ENCODE results near the gene TMEM121B. TPM values are rescaled to one million over a fixed set of nuclear protein-coding genes. Genes with fewer than 3 reads are reported as not detected.

Gene TMEM121B
- total and polyA plus RNA-seq, 2 of the 13 experiments (the other 11 are each of a cell fraction or from before 2014, with no cell fraction given), result not detected

GRCh38 chr22:17132112-17132511 is 11.0 kb upstream of the TMEM121B start (continued):
- TF ChIP-seq HBP1 (CRISPR knock-in tag; IDR thresholded peaks at IDR 0.05; ENCODE audit: low read depth), result no peak

- in situ Hi-C loops (cut with HindIII; ENCODE audit: extremely low pct_ligation_motif_present, low pct_unique_long_range_greater_than_20kb) (no loop called here), intact Hi-C loops (cut with micrococcal nuclease; ENCODE audit: unreplicated experiment) (no loop called here)
- no peak overlapping the region for H3K27ac ChIP-seq (ENCODE audit: extremely low read length, insufficient read depth, low read length)
- no peaks in the 10 kb centered on the region for H4K20me1 ChIP-seq (ENCODE audit: insufficient read depth, low read length)
- ATAC-seq, result no peak
- no peak overlapping the region for H3K4me3 ChIP-seq (replicated peaks in 1 of 3; ENCODE audit: insufficient read depth in 1 of 3, low read depth in 2 of 3, low read length in 3 of 3)
- no peak for TF ChIP-seq ZNF816 (CRISPR knock-in tag; IDR thresholded peaks at IDR 0.05; ENCODE audit: borderline replicate concordance)
- no peak for TF ChIP-seq NR3C1 (CRISPR knock-in tag; IDR thresholded peaks at IDR 0.05)
- no peak for TF ChIP-seq UBTF (CRISPR knock-in tag; IDR thresholded peaks at IDR 0.05)
- no peak for TF ChIP-seq ZMAT5 (CRISPR knock-in tag; IDR thresholded peaks at IDR 0.05; ENCODE audit: borderline replicate concordance, low read depth)
- CTCF ChIA-PET (ENCODE audit: low intra/inter-chr PET ratio, low total read pairs), result no interaction called here
- H2AFZ ChIP-seq (ENCODE audit: low read length), result no peak overlapping the region
- DNase-seq (ENCODE audit: low spot score), result no peak
- H3K4me2 ChIP-seq (ENCODE audit: low read depth, low read length), result no peak overlapping the region
- POLR2A ChIA-PET, result no interaction called here
- H3K36me3 ChIP-seq (replicated peaks in 1 of 2; ENCODE audit: control insufficient read depth in 1 of 2, insufficient read depth in 2 of 2, low read length in 2 of 2), result no peaks in the 10 kb centered on the region
- WGBS (ENCODE audit: low lambda C conversion rate), result 43% methylated on average over 5 of the region's 5 CpGs
- BruUV-seq (replicated peaks), result no TSS peak
- no peaks in the 10 kb centered on the region for H3K79me2 ChIP-seq (ENCODE audit: insufficient read depth, low read length)
- H3K9ac ChIP-seq (ENCODE audit: insufficient read depth, low read depth, low read length), result no peak overlapping the region
- no peaks in the 10 kb centered on the region for H3K4me1 ChIP-seq (ENCODE audit: insufficient read depth, low read length)
- FAIRE-seq, result no peak
- H3K27me3 ChIP-seq (ENCODE audit: control insufficient read depth in 1 of 2, insufficient read depth in 2 of 2, low read length in 2 of 2), result peaks cover 0 to 2% of the 10 kb centered on the region in 2 experiments; a peak in 1 of 5 replicates
- H3K9me3 ChIP-seq (ENCODE audit: low read length), result no peaks in the 10 kb centered on the region
These were observed 10.5 kb upstream of the TMEM121B start for GRCh38 chr22:17131686-17132085.
